HG03558 (cell line): ENCODE data around the gene TTLL6.

ENCODE experiments used
- ATAC-seq: cut with Tn5 transposase; IDR thresholded peaks from one replicate; pipeline ENCODE4 v1.9.1; 2021; ENCODE audit warnings: moderate number of reproducible peaks; ENCODE audit not compliant: unreplicated experiment; ENCODE audit errors: extremely low read depth

Gene TTLL6

DNA sequence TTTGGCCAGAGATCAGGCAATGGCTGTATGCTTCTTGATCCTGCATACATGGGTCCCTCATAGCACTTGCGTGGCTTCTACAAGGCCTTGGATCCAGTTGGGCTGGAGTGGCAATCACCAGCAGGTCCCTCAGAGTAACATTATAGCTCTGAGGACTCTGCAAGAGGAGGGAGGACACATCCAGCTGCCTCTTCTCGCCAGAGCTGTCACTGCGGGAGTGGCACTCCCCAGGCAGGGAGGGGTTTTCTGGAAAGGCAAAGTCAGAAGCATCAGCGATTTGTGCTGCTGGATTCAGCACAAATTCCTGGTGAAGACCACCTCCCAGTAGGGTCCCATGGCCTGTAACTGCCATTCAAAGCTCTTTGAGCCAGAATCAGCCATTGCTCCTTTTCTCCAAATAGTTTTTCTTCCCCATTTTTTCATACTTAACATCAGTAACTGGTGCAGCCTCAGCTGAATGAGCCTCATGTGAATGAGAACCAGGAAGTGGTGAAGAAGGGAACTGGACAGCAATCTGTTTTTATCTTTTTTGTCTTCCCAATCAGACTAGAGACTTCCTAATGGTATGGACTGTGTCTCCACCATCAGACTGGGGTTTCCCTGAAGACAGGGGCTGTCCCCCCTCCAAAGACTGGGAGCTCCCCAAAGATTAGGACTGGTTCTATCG is 47.9 kb downstream of the TTLL6 start:
- no peak for ATAC-seq

GRCh38 chr17:48767263-48767774 is 49.7 kb downstream of the TTLL6 start:
- no peak for ATAC-seq

DNA sequence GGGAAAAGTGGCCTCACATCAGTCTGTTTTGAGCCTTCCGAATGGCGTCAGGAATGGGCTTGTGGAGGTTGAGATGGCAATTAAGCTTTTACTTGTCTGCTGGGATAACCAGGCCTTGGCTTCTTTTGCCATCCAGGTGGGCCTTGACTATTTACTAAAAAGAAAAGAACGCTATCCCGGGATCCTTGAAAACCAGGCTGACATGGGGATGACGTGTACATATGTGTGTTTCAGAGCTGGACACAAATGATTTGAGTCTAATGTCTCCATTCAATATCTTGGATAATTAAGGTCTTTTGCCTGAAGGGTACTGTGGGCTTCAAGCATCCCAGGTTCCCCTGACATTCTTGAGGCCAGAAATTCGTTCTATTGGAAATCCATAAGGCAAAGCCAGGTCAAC is 55.9 kb downstream of the TTLL6 start:
- no peak for ATAC-seq

DNA sequence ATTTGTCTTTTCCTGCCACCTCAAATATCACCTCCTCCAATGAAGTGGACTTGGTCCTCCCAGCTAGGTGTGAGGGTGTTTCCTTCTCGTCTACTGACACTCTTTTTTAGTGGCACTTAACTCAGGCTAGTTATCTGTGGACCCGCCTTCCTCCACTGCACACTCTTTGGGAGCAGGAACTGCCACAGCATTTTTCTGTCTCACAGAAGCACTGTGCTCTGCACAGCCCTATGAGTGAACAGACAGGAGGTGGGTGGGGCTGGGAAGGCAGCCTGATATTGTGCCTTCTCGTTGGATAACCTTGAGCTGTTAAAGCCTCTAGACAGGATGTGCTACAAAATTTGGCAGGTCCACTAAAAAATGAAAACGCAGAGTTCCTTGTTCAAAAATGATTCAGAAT is 56.6 kb downstream of the TTLL6 start:
- ATAC-seq: no peak

DNA sequence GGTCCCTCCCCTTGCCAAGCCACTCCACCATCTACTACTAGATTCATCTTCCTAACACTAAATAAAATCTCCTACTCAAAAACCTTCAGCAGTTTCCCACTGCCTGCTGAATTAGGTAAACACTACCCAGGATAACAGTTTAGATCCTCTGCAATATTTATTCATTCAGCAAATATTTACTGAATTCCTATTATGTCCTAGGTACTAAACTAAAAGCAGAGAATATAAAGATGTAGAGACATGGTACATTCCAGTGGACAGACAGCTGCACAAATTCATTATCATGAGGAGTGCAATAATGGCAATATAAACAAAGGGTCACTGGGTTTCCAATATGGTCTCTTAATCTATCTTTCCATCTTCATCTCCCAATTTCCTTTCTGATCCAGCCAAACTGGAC is 57.7 kb downstream of the TTLL6 start:
- no peak for ATAC-seq

- no peak for ATAC-seq
These were observed 59.5 kb downstream of the TTLL6 start for GRCh38 chr17:48757524-48757961.

GRCh38 chr17:48756830-48757251 is 60.2 kb downstream of the TTLL6 start:
- ATAC-seq: no peak

DNA sequence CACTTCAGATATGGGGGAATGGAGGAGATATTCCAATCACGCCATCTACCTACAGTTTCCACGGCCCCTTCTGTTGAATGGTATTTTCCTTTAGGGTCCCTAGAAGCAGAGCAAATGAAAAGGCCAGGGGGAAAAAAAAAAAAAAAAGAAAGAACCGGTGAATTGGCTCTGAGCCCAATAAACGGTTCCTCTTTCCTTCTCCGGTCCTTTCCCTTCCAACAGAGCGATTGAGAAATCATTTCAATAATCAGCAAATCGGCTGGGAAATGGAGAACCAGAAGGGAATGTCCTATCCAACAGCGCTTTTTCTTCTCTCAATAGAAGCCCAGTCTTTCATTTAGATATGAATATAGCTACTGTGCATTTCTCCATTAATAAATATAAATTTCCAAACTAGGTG is 61.7 kb downstream of the TTLL6 start:
- ATAC-seq: no peak

GRCh38 chr17:48754500-48755261 is 62.3 kb downstream of the TTLL6 start:
- no peak for ATAC-seq

DNA sequence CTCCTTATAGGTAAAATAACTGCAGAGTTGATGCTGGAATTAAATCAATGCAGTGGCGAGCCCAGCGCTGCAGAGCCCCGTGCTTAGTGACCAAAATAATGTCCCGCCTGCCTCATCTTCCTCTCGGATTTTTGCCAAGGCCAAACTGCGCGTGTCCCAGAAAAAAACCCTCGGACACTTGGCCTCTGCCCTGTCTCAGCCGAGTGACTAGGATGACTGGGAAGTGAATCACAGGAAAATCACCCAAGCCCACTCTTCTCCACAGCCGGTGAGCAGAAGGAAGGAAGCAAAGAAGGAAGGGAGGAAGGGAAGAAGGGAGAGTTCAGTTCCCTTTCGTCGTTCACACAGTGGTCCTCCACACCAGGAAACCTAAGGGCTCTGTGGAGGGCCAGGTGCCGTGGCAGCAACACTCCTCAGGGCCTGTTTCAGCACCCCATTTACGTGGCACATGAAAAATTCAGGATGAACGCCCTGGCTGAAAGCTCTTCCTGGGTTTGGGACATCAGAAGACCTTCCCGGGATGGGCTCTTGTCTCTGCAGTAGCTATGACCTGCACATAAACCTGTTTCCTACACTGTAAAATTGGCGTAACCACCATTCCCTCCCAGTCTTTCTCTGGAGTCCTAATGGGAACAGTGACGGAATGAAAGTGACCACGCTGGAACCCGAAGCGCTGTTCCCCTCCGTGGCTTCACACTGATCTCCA is 63.1 kb downstream of the TTLL6 start:
- ATAC-seq: no peak

DNA sequence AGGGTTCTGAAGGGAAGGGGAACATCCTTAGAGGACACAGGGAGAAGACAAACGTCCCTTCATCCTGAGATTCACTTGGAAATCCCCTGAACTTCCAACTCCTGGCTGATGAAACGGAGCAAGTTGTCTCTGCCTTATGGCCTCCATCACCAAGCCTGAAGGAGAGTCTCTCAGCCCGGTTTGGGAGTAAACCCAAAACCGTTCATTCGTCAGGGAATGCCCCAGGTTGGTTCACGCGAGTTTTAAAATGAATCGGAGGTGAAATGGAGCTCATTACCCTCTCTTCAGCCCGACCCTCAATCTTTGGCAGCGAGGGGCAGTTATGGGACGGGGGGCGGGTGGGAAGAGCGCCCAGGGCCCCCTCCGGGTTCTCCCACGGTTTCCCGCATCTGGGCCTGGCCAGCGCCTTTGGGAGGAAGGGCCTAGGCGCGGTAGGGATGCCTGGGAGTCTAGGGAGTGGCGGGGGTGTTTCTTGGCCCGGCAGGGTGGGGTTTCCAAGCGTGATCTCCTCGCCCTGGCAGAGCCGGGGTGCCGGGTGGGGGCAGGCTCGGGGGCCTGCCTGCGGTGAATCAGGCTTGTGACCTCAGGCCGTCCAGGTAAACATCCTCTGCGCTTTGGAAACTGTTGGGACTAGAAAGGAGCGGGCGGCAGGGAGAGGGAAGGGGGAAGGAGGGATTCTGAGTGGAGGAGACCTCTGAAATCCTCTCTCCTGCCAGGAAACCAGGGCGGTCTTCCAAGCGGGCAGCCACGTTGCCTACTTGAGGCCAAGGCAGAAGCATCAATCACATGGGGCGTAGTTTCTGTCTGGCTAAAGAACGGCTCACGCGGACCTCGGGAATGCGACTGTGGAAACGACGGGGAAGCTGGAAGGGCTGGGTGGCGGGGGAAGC is 64.4 kb downstream of the TTLL6 start:
- ATAC-seq: no peak

DNA sequence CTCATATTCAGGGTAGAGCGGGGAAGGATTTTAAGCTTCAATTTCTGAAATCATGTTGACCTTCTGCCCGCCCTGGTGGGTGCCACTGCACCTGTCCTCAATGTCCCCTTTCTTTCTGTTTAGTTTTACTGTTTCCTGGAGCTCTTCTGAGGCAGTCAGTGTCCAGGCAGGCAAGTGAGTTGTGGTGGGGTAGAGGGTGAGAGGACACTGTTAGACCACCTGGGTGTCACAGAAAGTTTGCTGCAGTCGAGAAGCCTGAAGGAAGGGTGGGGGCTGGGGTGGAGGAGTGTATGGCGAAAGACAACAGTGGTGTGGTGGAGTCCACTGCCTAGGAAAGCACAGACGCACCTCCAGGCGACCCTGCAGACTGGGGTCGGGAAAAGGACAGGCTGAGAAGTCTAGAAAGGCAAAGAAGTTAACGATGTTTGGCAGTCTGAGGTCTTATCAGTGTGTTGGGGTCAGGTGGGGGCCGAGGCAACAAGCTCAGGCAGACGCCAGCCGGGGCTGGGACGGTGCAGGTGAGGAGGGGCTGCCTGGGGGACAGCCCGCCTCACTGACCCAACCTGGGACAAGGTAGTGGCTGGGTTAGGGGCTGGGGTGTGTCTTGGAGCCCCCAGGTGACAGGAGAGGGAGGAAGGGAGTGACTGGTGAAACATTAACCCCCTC is 65.2 kb downstream of the TTLL6 start:
- ATAC-seq: no peak

DNA sequence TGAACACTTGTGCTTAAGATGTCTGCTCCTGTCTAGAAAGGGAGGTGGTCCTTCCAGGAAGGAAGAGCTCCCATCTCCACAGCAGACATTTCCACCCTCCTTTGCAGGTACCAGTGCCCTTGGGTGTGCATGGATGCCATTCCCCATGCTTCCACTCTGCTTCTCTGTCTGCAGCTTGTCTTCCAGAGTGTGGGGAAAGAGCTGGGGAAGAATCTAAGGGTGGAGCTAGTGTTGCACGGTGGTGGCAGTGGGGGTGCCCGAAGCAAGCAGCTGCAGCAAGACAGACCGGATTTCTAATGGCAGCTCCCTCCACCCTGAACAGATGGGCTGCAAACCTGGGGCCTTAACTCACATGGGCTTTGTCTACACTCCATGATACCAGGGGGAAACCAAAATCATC is 65.9 kb downstream of the TTLL6 start:
- ATAC-seq: no peak

DNA sequence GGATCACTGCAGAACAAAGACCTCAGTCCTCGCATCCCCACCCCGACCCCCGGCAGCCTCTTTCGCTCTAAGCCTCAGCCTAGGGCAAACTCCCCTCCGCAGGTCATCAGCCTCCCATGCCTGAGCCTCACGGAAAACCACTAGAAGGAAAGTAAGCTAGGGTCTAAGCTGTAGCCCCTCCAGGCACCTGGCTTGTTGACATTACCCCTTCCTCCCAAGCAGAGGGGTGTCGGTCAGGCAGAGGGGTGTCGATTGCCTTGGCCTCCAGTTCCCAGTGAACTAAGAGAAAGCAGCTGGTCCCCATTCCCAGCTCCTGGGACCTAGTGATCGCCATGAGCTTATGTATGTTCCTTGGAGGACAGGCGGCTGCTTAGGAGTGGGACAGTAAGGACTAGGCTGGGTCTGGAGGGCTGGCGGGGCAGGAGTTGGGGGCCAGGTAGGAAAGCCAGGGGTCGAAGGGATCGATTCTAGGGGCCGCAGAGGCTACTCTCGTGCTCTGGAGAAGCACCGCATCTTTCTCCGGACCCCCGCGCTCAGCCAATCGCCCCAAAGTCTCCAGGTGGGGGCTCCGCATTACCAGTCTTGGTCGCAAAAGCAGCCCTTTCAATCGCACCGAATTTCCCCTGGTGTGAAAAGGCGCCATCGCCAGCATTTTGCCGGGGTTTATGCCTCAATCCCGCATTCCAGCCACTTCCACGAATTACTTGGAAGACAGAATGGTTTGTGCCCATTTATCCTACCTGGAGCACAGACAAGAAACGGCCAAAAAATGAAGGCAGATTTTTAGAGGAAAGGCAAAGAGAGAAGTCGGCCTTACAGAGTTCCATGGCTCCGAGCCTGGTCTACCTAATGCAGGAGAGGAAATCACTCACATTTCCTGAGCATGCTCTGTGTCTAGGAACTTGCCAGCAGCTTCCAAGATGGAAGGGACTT is 67.1 kb downstream of the TTLL6 start:
- ATAC-seq: no peak

DNA sequence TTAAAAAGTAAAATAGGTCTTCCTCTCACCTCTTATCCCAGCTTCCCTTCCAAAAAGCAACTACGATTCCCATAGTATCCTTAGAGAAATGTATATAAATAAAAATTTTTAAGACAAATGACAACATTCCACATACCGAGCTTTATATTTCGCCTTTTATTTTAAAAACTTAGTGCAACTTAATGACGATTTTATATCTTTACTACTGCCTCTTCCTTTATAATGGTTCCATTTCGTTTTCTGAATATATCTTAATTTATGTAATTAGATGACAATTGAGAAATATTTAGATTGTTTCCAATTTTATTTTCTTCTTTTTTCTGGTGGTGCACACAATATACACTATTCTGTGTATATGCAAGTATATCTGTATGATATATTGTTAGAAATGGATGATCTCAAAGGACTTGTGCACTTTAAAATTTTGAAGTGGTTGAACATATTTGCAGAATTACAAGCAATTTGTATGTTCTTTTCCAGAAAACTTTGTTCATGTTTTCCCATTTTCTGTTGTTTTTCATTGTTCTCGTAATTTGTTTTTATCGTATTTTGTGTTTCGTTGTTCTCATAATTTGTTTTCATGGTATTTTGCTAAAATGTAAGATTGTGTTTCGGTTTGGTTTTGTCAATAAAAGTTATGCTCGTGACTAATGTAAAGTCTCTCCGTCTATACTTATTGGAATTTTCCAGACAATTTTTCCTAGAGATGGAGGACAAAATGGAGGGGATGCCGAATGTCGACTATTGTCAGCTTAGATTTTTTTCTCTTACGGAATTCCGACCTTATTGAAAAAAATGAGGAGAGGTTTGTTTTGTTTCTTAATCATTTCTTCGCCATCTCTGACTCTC is 68.1 kb downstream of the TTLL6 start:
- no peak for ATAC-seq

- ATAC-seq: no peak
These were observed 69.3 kb downstream of the TTLL6 start for GRCh38 chr17:48747445-48748363.
